ENCODE results near the gene HACL1.

Gene HACL1

DNA sequence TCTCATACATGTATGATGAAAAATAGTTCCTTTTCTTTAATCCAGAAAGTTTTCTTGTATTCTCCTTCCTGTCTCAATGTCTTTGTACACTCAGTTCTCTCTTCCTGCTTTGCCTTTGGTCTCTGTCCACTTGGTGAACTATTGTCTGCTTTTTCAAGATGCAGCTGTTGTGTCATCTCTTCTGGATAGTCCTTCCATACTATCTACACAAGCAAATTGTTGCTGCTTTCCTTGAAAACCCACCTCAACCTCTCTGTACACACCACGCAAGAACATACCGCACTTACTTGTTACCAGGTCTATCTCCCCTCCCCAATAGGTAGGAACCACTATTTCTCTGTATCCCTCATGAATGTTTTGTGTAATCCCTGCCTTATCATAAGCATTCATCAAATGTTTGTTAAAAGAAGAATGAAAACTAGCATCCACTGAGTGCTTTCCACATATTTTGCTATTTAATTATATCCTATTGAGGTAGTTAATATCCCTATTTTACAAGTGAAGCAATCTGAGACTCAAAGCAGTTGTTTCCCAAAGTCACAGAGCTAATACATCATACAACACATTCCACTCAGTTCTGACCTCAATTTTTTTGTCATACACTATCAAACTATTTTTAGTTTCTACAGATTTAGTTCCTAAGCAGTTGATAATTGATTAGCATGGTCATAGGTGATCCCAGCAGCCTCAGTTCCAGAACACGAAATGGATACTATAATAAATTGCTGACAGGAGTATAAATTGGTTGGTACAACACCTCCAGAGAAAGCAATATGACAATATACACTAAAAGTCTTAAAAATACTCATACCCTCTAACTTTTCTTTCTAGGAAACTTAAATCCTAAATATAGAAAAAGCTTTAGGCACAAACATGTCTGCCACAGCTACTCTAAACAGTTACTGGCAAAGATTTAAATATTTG is 19.6 kb downstream of the HACL1 start:
- peaks cover 17 to 29% of the 10 kb centered on the region in 2 donors for H3K36me3 ChIP-seq (ENCODE audit: control insufficient read depth in 2 of 2, insufficient read depth in 2 of 2, low read length in 2 of 2)
- no peaks in the 10 kb centered on the region for H3K4me1 ChIP-seq (ENCODE audit: control insufficient read depth in 2 of 2, insufficient read depth in 2 of 2, low read length in 2 of 2)
- no peak overlapping the region for H3K27ac ChIP-seq (ENCODE audit: low read depth in 2 of 2, low read length in 2 of 2)
- no peak overlapping the region for H3K4me3 ChIP-seq (ENCODE audit: low read length in 2 of 2)
- H3K27me3 ChIP-seq (ENCODE audit: control insufficient read depth in 2 of 2, insufficient read depth in 2 of 2, low read length in 2 of 2), result no peaks in the 10 kb centered on the region
- H3K9ac ChIP-seq (ENCODE audit: low read depth in 1 of 2, low read length in 2 of 2), result no peak overlapping the region
- no peaks in the 10 kb centered on the region for H3K9me3 ChIP-seq (ENCODE audit: control insufficient read depth in 2 of 2, low read length in 2 of 2)

DNA sequence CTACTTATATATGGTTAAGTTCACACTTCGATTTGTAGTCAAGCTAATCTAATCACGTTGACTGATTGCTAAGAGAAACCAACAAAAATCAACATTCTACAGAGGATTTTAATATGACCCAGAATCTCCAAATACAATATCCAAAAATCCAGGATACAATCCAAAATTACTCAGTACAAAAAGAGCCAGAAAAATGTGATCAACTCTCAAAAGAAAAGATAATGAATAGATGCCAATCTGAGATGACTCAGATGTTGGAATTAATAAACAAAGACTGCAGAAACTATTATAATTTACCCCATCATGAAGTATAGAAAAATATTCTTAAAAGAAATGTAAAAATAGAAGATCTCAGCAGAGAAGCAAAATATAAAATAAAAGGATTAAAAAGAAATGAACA is 22.3 kb downstream of the HACL1 start:
- H3K9ac ChIP-seq (ENCODE audit: low read depth in 1 of 2, low read length in 2 of 2), result no peak overlapping the region
- H3K36me3 ChIP-seq (ENCODE audit: control insufficient read depth in 2 of 2, insufficient read depth in 2 of 2, low read length in 2 of 2), result peaks cover 15 to 26% of the 10 kb centered on the region in 2 donors
- no peak overlapping the region for H3K4me3 ChIP-seq (ENCODE audit: low read length in 2 of 2)

DNA sequence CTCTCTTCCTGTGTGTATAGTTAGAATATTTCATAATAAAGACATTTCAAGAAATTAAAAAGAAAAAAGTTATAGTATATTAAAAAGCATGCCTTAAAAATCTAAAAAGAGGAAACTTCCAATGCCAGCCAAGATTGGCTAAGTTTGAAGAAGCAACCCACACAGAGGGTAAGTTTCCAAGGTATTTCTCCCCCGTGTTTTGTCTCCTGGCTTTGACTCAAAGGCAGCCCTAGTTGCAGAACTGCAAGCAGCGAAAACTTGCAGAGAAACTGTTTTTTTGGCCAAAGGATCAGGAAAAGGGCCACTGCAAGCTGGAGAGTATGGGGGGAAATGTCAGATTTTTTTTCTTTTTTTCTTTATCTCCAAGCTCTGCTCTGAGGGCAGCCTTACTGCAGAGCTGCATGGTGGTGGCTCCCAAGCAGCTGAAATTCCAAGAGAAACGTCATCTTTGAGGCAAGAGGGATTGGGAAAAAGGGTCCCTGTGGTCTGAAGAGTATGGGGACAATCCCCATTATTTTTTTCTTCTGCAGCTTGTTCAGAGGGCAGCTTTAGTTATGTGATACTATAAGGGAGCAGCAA is 23.0 kb downstream of the HACL1 start:
- Histone ChIP-seq H3K27me3 (ENCODE audit: control insufficient read depth in 2 of 2, insufficient read depth in 2 of 2, low read length in 2 of 2) (no peaks in the 10 kb centered on the region), H3K4me3 (ENCODE audit: low read length in 2 of 2) (no peak overlapping the region), H3K4me1 (ENCODE audit: control insufficient read depth in 2 of 2, insufficient read depth in 2 of 2, low read length in 2 of 2) (no peaks in the 10 kb centered on the region), H3K9ac (ENCODE audit: low read depth in 1 of 2, low read length in 2 of 2) (no peak overlapping the region), H3K9me3 (ENCODE audit: control insufficient read depth in 2 of 2, low read length in 2 of 2) (no peaks in the 10 kb centered on the region), H3K27ac (ENCODE audit: low read depth in 2 of 2, low read length in 2 of 2) (no peak overlapping the region), H3K36me3 (ENCODE audit: control insufficient read depth in 2 of 2, insufficient read depth in 2 of 2, low read length in 2 of 2) (peaks cover 17 to 32% of the 10 kb centered on the region in 2 donors)

More for the DNA sequence above, 22.3 kb downstream of the HACL1 start:
- H3K27me3 ChIP-seq (ENCODE audit: control insufficient read depth in 2 of 2, insufficient read depth in 2 of 2, low read length in 2 of 2), result no peaks in the 10 kb centered on the region
- no peak overlapping the region for H3K27ac ChIP-seq (ENCODE audit: low read depth in 2 of 2, low read length in 2 of 2)
- H3K4me1 ChIP-seq (ENCODE audit: control insufficient read depth in 2 of 2, insufficient read depth in 2 of 2, low read length in 2 of 2), result no peaks in the 10 kb centered on the region
- H3K9me3 ChIP-seq (ENCODE audit: control insufficient read depth in 2 of 2, low read length in 2 of 2), result no peaks in the 10 kb centered on the region

DNA sequence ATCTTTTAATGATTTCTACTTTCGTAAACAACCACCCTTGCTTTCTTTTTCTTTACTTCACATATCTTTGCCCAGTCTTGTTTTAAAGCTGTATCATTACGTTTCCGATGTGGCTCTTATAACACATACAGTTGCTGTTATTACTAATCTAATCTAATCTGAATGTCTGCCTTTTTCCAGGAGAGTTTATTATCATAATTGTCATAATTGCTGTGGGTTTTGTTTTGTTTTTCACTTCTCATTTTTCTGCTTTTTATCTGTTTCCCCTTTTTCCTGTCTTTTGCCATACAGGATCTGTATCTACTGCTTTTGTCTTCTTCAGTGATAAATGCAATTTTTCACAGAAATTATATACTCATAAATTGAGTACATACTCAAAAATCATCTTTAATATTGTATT is 24.9 kb downstream of the HACL1 start:
- no peak overlapping the region for H3K4me3 ChIP-seq (ENCODE audit: low read length in 2 of 2)
- no peak overlapping the region for H3K27ac ChIP-seq (ENCODE audit: low read depth in 2 of 2, low read length in 2 of 2)
- no peaks in the 10 kb centered on the region for H3K27me3 ChIP-seq (ENCODE audit: control insufficient read depth in 2 of 2, insufficient read depth in 2 of 2, low read length in 2 of 2)

DNA sequence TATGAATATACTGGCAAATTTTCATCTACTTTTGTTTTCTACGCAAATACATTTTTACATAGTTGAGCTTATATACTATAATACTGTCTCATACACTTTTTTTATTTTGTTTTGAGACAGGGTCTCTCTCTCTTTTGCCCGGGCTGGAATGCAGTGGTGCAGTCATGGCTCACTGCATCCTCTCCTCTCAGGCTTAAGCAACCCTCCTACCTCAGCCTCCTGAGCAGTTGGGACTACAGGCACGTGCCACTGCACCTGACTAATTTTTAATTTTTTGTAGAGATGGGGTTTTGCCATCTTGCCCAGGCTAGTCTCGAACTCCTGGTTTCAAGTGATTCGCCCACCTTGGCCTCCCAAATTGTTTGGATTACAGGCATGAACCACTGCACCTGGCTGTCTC is 25.9 kb downstream of the HACL1 start:
- no peak overlapping the region for H3K9ac ChIP-seq (ENCODE audit: low read depth in 1 of 2, low read length in 2 of 2)
- no peak overlapping the region for H3K27ac ChIP-seq (ENCODE audit: low read depth in 2 of 2, low read length in 2 of 2)
- H3K27me3 ChIP-seq (ENCODE audit: control insufficient read depth in 2 of 2, insufficient read depth in 2 of 2, low read length in 2 of 2), result no peaks in the 10 kb centered on the region
- no peaks in the 10 kb centered on the region for H3K9me3 ChIP-seq (ENCODE audit: control insufficient read depth in 2 of 2, low read length in 2 of 2)
- peaks cover 7 to 29% of the 10 kb centered on the region in 2 donors for H3K36me3 ChIP-seq (ENCODE audit: control insufficient read depth in 2 of 2, insufficient read depth in 2 of 2, low read length in 2 of 2)
- H3K4me1 ChIP-seq (ENCODE audit: control insufficient read depth in 2 of 2, insufficient read depth in 2 of 2, low read length in 2 of 2), result no peaks in the 10 kb centered on the region
- no peak overlapping the region for H3K4me3 ChIP-seq (ENCODE audit: low read length in 2 of 2)

More for the DNA sequence above, 24.9 kb downstream of the HACL1 start:
- Histone ChIP-seq H3K4me1 (ENCODE audit: control insufficient read depth in 2 of 2, insufficient read depth in 2 of 2, low read length in 2 of 2) (no peaks in the 10 kb centered on the region), H3K36me3 (ENCODE audit: control insufficient read depth in 2 of 2, insufficient read depth in 2 of 2, low read length in 2 of 2) (peaks cover 12 to 28% of the 10 kb centered on the region in 2 donors), H3K9me3 (ENCODE audit: control insufficient read depth in 2 of 2, low read length in 2 of 2) (no peaks in the 10 kb centered on the region), H3K9ac (ENCODE audit: low read depth in 1 of 2, low read length in 2 of 2) (no peak overlapping the region)

DNA sequence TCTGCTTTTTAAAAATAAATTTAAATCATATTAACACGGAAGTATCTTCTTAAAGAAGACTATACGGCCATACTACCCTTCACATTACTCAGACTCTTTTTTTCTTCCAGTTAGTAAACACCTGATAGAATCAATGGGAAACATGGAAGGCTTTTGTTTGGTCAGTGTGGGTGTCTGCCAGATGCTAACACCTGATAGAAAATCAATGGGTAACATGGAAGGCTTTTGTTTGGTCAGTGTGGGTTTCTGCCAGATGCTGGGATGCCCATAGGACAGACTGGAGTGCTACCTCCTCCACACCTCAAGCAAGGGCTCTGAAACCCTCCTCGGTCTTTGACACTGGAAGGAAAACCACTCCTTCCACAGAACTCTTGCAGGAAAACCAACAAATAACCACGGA is 29.2 kb downstream of the HACL1 start:
- Histone ChIP-seq H3K27ac (ENCODE audit: low read depth in 2 of 2, low read length in 2 of 2) (no peak overlapping the region), H3K4me3 (ENCODE audit: low read length in 2 of 2) (no peak overlapping the region), H3K4me1 (ENCODE audit: control insufficient read depth in 2 of 2, insufficient read depth in 2 of 2, low read length in 2 of 2) (no peaks in the 10 kb centered on the region), H3K9ac (ENCODE audit: low read depth in 1 of 2, low read length in 2 of 2) (no peak overlapping the region), H3K36me3 (ENCODE audit: control insufficient read depth in 2 of 2, insufficient read depth in 2 of 2, low read length in 2 of 2) (peaks cover 25 to 40% of the 10 kb centered on the region in 2 donors), H3K27me3 (ENCODE audit: control insufficient read depth in 2 of 2, insufficient read depth in 2 of 2, low read length in 2 of 2) (no peaks in the 10 kb centered on the region), H3K9me3 (ENCODE audit: control insufficient read depth in 2 of 2, low read length in 2 of 2) (no peaks in the 10 kb centered on the region)

DNA sequence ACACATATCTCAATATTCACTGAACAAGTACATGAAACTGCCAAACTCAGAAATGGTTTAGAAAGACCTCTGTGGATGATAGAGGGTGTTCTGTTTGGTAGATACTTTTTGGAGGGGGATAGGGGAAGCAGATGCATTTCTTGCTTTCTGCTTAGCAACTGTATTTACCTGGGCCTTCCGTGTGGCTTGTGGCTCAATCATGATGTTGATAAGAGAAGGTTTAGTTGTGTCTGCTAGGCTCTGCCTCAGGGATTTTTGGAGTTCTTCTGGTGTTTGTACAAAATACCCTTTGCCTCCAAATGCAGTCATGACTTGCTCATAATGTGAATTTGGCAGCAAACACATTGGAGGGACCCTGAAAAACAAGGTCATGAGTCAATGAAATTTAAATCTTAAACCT is 38.2 kb downstream of the HACL1 start:
- no peak overlapping the region for H3K27ac ChIP-seq (ENCODE audit: low read depth in 2 of 2, low read length in 2 of 2)
- H3K9me3 ChIP-seq (ENCODE audit: control insufficient read depth in 2 of 2, low read length in 2 of 2), result no peaks in the 10 kb centered on the region
- no peak overlapping the region for H3K9ac ChIP-seq (ENCODE audit: low read depth in 1 of 2, low read length in 2 of 2)
- no peak overlapping the region for H3K4me3 ChIP-seq (ENCODE audit: low read length in 2 of 2)
- H3K4me1 ChIP-seq (ENCODE audit: control insufficient read depth in 2 of 2, insufficient read depth in 2 of 2, low read length in 2 of 2), result no peaks in the 10 kb centered on the region
- H3K36me3 ChIP-seq (ENCODE audit: control insufficient read depth in 2 of 2, insufficient read depth in 2 of 2, low read length in 2 of 2), result peaks cover 32 to 48% of the 10 kb centered on the region in 2 donors
- no peaks in the 10 kb centered on the region for H3K27me3 ChIP-seq (ENCODE audit: control insufficient read depth in 2 of 2, insufficient read depth in 2 of 2, low read length in 2 of 2)

DNA sequence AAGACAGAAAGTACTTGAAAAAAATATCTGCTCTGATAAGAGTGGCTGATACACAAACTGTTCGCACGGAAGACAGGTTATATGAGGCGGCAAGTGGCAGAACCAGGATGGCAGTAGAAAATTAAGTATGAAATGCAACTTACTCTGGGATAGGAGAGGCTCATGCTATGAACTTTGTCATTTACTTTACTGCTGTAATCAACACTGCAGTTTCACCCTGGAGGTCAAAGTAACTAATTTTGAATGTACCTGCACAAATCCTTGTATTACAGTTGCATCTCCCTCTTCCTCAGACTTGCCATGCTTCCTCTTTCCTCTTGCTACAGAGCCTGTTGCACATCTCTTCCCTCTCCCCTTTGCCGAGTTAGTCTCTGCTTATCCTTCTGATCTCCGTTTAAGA is 38.8 kb downstream of the HACL1 start:
- no peak overlapping the region for H3K9ac ChIP-seq (ENCODE audit: low read depth in 1 of 2, low read length in 2 of 2)

DNA sequence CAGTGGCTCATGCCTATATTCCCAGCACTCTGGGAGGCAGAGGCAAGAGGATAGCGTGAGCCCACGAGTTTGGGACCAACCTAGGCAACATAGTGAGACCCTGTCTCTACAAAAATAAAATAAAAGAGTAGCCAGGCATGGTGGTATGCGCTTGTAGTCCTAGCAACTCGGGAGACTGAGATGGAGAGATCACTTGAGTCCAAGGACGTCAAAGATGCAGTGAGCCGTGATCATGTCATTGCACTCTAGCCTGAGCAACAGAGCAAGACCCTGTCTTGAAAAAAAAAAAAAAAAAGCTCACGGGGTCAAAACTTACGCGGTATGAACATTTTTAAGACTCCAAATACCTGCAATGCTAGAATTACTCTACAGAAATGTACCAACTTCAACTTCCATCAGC is 42.8 kb downstream of the HACL1 start:
- Histone ChIP-seq H3K27ac (ENCODE audit: low read depth in 2 of 2, low read length in 2 of 2) (no peak overlapping the region), H3K36me3 (ENCODE audit: control insufficient read depth in 2 of 2, insufficient read depth in 2 of 2, low read length in 2 of 2) (peaks cover 11 to 19% of the 10 kb centered on the region in 2 donors), H3K9me3 (ENCODE audit: control insufficient read depth in 2 of 2, low read length in 2 of 2) (no peaks in the 10 kb centered on the region), H3K27me3 (ENCODE audit: control insufficient read depth in 2 of 2, insufficient read depth in 2 of 2, low read length in 2 of 2) (no peaks in the 10 kb centered on the region), H3K4me1 (ENCODE audit: control insufficient read depth in 2 of 2, insufficient read depth in 2 of 2, low read length in 2 of 2) (peaks cover 0 to 3% of the 10 kb centered on the region in 2 donors), H3K9ac (ENCODE audit: low read depth in 1 of 2, low read length in 2 of 2) (no peak overlapping the region), H3K4me3 (ENCODE audit: low read length in 2 of 2) (no peak overlapping the region)

More for the DNA sequence above, 38.8 kb downstream of the HACL1 start:
- no peak overlapping the region for H3K27ac ChIP-seq (ENCODE audit: low read depth in 2 of 2, low read length in 2 of 2)
- H3K4me3 ChIP-seq (ENCODE audit: low read length in 2 of 2), result no peak overlapping the region
- peaks cover 0 to 3% of the 10 kb centered on the region in 2 donors for H3K4me1 ChIP-seq (ENCODE audit: control insufficient read depth in 2 of 2, insufficient read depth in 2 of 2, low read length in 2 of 2)
- H3K27me3 ChIP-seq (ENCODE audit: control insufficient read depth in 2 of 2, insufficient read depth in 2 of 2, low read length in 2 of 2), result no peaks in the 10 kb centered on the region
- peaks cover 28 to 42% of the 10 kb centered on the region in 2 donors for H3K36me3 ChIP-seq (ENCODE audit: control insufficient read depth in 2 of 2, insufficient read depth in 2 of 2, low read length in 2 of 2)
- H3K9me3 ChIP-seq (ENCODE audit: control insufficient read depth in 2 of 2, low read length in 2 of 2), result no peaks in the 10 kb centered on the region

DNA sequence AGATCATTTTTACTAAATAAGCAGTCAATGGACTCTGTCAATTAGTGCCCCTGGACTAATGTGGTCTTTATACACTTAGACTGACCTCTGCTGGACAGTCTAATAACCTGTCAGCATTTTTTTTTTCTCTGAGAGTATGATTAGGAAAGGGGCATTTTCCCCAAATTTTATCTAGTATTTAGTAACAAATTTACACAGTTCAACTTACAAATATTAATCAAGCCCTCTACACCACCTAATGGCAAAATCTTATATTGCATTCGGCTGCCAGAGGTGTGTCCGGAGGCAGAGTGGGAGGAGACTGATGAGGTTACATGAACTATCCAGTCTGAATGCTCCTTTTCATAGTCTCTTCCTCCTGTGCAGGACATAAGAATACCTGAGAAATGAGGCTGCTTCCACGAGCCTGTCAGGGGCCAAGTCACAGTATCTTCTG is 43.8 kb downstream of the HACL1 start:
- peaks cover 3 to 15% of the 10 kb centered on the region in 2 donors for H3K36me3 ChIP-seq (ENCODE audit: control insufficient read depth in 2 of 2, insufficient read depth in 2 of 2, low read length in 2 of 2)

More for the DNA sequence above, 43.8 kb downstream of the HACL1 start:
- H3K9me3 ChIP-seq (ENCODE audit: control insufficient read depth in 2 of 2, low read length in 2 of 2), result no peaks in the 10 kb centered on the region
- H3K4me3 ChIP-seq (ENCODE audit: low read length in 2 of 2), result no peak overlapping the region
- H3K9ac ChIP-seq (ENCODE audit: low read depth in 1 of 2, low read length in 2 of 2), result no peak overlapping the region
- no peaks in the 10 kb centered on the region for H3K27me3 ChIP-seq (ENCODE audit: control insufficient read depth in 2 of 2, insufficient read depth in 2 of 2, low read length in 2 of 2)
- H3K27ac ChIP-seq (ENCODE audit: low read depth in 2 of 2, low read length in 2 of 2), result no peak overlapping the region
- peaks cover 0 to 3% of the 10 kb centered on the region in 2 donors for H3K4me1 ChIP-seq (ENCODE audit: control insufficient read depth in 2 of 2, insufficient read depth in 2 of 2, low read length in 2 of 2)

All from mucosa of rectum (tissue), 2 donors.